Stimulated activated CD4-positive, alpha-beta T cell treated with anti-CD3 and anti-CD28 coated beads, Interleukin-15, amount 100 ng/mL, for 24 hours (primary cell): Measurements from ENCODE around the gene IRAK3.

Experiments
- DNase-seq: peaks from one replicate; pipeline ENCODE4 v3.0.0-alpha.2; 2020

Gene IRAK3

GRCh38 chr12:66188584-66189485 is at the start of gene IRAK3:
TSS of gene IRAK3 (plus strand) at chr12:66189214. CDS start at chr12:66189300, 86 bp downstream.
- peak; percentile 57 for DNase-seq

- DNase-seq = no peak
Observed at GRCh38 chr12:66139328-66139727, 49.7 kb upstream of the IRAK3 start.

GRCh38 chr12:66140731-66141130 is 48.3 kb upstream of the IRAK3 start:
- no peak for DNase-seq

GRCh38 chr12:66141299-66141698 is 47.7 kb upstream of the IRAK3 start:
- no peak for DNase-seq

- no peak for DNase-seq
Observed at GRCh38 chr12:66142826-66143225, 46.2 kb upstream of the IRAK3 start.

GRCh38 chr12:66143868-66144267 is 45.1 kb upstream of the IRAK3 start:
- no peak for DNase-seq

GRCh38 chr12:66144791-66145754 is 43.9 kb upstream of the IRAK3 start:
- DNase-seq = no peak

- DNase-seq = no peak
Observed at GRCh38 chr12:66149702-66150398, 39.2 kb upstream of the IRAK3 start.

- no peak for DNase-seq
Observed at GRCh38 chr12:66152732-66153131, 36.3 kb upstream of the IRAK3 start.

- DNase-seq = no peak
Observed at GRCh38 chr12:66154776-66155175, 34.2 kb upstream of the IRAK3 start.

- DNase-seq = no peak
Observed at GRCh38 chr12:66156654-66157053, 32.4 kb upstream of the IRAK3 start.

- DNase-seq = no peak
Observed at GRCh38 chr12:66159123-66159522, 29.9 kb upstream of the IRAK3 start.

- DNase-seq = no peak
Observed at GRCh38 chr12:66160704-66161103, 28.3 kb upstream of the IRAK3 start.

- DNase-seq = no peak
Observed at GRCh38 chr12:66162701-66163100, 26.3 kb upstream of the IRAK3 start.

- no peak for DNase-seq
Observed at GRCh38 chr12:66163289-66163688, 25.7 kb upstream of the IRAK3 start.

GRCh38 chr12:66164349-66164821 is 24.6 kb upstream of the IRAK3 start:
- DNase-seq = no peak

- DNase-seq = no peak
Observed at GRCh38 chr12:66165141-66165540, 23.9 kb upstream of the IRAK3 start.

- no peak for DNase-seq
Observed at GRCh38 chr12:66166561-66166960, 22.5 kb upstream of the IRAK3 start.

- DNase-seq = no peak
Observed at GRCh38 chr12:66168410-66168809, 20.6 kb upstream of the IRAK3 start.

- peak; percentile 91 for DNase-seq
Observed at GRCh38 chr12:66169221-66170170, 19.5 kb upstream of the IRAK3 start, which contains the start of gene TMBIM4. TSS of gene TMBIM4 (minus strand) at chr12:66169996. CDS start at chr12:66169951, 45 bp downstream.

- DNase-seq = no peak
Observed at GRCh38 chr12:66170606-66171005, 18.4 kb upstream of the IRAK3 start.
